Testis (tissue), 2 donors: Measurements from ENCODE around the gene AOC1.

ENCODE experiments used
- POLR2A ChIP-seq: fragments of 450-650 bp; IDR thresholded peaks from one replicate; pipeline ENCODE4 v1.6.1; 2017; ENCODE audit warnings: antibody characterized with exemption, mild to moderate bottlenecking, moderate library complexity
- TF ChIP-seq, protein P1 (sequence below), 3 experiments: fragments of 450-650 bp in 2 of 3; fragments of 200-600 bp in 1 of 3; sonication (generic) in 1 of 3; IDR thresholded peaks; one replicate each; pipeline ENCODE4 v1.5.1; 2016 to 2019; ENCODE audit warnings: antibody characterized with exemption in 3 of 3, mild to moderate bottlenecking in 2 of 3, moderate library complexity in 1 of 3

GRCh38 chr7:150876817-150877526 is 24.7 kb downstream of the AOC1 start:
- TF ChIP-seq POLR2A = no peak
- TF ChIP-seq, protein P1, sequence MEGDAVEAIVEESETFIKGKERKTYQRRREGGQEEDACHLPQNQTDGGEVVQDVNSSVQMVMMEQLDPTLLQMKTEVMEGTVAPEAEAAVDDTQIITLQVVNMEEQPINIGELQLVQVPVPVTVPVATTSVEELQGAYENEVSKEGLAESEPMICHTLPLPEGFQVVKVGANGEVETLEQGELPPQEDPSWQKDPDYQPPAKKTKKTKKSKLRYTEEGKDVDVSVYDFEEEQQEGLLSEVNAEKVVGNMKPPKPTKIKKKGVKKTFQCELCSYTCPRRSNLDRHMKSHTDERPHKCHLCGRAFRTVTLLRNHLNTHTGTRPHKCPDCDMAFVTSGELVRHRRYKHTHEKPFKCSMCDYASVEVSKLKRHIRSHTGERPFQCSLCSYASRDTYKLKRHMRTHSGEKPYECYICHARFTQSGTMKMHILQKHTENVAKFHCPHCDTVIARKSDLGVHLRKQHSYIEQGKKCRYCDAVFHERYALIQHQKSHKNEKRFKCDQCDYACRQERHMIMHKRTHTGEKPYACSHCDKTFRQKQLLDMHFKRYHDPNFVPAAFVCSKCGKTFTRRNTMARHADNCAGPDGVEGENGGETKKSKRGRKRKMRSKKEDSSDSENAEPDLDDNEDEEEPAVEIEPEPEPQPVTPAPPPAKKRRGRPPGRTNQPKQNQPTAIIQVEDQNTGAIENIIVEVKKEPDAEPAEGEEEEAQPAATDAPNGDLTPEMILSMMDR (IDR thresholded peaks at IDR 0.05) = peak in 2 of 3 experiments; percentile 39 to 58
